GM18505 (cell line): Measurements from ENCODE around the gene GINS3.
A peak's percentile ranks its signal among the peaks of the same experiment; 100 is the strongest.

ENCODE experiments used
- ATAC-seq: cut with Tn5 transposase; IDR thresholded peaks from one replicate; pipeline ENCODE4 v1.9.1; 2021; ENCODE audit not compliant: unreplicated experiment
- POLR2A ChIP-seq: IDR thresholded peaks from 4 replicates; pipeline ENCODE4 v1.6.1; 2011; ENCODE audit warnings: borderline replicate concordance; ENCODE audit not compliant: insufficient read depth, insufficient read length; ENCODE audit errors: extremely low read depth

GINS3 gene

DNA sequence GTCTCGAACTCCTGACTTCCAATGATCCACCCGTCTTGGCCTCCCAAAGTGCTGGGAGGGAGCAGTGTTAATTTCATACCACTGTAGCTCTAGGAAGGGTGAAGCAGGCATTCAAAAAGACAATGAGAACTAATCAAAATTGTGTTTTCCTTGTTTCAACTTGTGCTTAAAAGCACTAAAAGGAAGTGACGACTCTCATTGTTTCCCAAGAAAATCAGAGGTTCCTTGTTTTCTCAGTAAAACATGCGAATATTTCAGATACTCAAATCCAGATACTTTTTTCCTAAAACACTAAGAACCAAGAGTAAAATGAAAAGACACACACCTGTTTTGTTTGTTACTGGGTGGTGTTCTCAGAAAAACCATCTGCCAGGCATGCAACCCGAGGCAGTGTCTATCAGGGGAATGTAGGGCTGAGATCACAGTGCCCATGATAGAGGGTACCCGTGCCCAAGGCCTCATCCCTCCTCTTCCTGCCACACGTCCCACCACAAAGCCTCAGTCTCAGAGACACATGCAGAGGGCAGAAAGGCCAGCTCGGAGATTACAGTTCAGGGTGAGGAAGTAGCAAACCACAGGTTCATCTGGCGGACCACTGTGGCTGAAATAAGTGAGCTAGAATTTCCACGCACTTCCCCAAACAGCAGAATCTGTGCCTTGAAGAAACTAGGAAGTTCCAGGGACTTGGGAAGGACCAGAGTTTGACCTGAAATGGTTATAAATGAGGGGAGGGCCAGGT is 33.7 kb downstream of the GINS3 start:
- ATAC-seq: peak; percentile 80
- TF ChIP-seq POLR2A: no peak

DNA sequence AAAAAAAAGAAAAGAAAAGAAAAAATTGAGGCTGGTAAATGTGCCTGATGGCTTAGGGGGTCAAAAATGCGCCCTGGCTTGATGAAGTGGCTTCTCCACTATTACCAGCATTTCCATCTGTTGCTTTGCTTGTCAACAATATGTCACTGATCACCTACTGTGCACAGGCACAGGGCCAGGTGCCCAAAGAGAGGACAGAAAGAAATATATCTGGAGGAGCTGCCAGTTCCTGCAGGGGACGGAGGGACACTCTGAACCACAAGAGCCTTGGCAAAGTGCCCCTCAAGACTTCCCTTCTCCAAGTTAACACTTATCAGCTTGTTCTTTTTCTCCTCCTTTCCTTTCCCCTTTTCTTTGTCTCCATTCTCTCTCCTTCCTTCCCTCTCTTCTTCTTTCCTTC is 34.7 kb downstream of the GINS3 start:
- ATAC-seq: no peak
- no peak for TF ChIP-seq POLR2A

DNA sequence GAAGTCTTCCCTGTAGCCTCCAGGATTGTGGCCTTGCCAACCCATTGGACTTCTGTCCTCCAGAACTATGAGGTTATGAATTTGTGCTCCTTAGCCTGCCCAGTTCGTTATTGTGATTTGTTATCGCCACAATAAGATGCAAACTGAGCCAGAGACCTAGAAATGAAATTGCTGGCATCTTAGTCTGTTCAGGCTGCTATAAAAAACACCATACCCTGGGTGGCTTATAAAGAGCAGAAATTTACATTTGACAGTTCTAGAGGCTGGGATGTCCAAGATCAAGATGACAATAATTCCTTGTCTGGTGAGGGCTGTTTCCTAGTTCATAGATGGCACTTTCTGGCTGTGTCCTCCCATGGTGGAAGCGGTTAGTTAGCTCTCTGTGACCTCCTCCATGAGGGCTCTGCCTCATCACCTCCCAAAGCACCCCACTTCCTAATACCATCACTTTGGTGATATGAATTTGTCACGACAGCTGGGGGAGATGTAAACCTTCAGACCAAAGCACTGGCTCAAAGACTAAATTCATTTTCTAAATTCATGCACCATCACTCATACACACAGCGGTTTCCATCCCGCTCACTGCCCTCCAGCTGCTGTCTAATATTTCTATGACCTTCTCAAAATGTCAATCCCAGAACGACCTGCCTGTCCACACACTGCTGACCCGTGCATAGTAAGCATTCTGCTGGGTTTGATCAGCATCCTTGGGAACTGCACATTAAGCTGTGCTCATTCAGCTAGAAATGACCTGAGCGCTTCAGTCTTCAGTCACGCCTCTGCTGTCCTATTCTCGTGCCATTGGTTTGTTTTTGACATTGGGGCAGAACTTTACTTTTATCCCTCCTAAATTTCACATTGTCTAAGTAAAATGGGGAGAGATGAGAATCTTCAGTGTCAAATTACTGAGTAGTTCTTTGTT is 36.6 kb downstream of the GINS3 start:
- no peak for TF ChIP-seq POLR2A

DNA sequence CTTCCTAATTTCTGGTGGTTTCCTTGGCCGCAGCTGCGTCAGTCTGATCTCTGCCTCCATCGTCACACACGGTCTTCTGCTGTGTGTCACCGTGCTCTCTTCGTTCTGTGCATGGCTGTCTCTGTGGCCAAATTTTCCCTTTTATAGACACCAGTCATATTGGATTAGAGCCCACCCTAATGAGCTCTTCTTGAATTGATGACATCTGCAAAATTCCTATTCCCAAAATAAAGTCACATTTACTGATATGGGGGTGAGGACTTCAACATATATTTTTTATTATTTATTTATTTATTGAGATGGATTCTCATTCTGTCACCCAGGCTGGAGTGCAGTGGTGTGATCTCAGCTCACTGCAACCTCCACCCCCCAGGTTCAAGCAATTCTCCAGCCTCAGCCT is 38.4 kb downstream of the GINS3 start:
- TF ChIP-seq POLR2A: no peak

More for the DNA sequence above, 36.6 kb downstream of the GINS3 start:
- no peak for ATAC-seq

DNA sequence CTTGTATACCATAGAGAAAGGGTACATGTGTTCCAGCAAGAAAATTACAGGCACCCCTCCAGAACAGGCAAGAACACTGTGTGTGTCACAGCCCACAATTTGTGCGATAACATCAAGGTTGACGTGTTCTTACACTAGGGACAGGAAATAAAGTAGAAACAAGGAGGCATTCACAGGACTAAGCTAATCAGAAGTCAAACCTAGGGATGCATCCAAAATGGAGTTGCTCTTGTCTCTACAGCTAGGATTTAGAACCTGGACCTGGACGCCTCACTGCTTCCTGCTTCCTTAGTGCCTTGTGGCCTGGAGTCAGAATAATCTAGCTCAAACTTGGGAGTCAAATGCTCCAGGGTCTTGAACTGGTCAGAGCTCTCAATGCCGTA is 41.3 kb downstream of the GINS3 start:
- ATAC-seq: no peak

More for the DNA sequence above, 38.4 kb downstream of the GINS3 start:
- ATAC-seq: no peak

DNA sequence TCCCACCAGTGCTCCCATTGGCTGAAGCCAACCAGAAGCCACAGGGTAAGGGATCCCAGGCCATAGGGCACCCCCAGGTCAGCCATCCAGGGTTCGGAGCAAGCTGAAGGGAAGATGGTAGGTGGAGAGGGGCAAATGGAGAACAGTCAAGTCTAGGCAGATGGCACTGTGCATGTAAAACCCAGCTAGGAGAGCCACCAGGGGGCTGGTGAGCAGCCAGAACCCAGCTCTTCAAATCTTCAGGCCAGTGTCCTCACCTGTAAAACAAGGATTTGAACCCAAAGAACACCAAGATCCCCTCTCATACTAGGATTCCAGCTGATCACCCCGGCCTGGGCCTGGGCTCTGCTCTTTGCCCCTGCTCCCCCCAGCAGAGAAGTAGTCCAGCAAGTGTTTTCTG is 43.5 kb downstream of the GINS3 start:
- no peak for TF ChIP-seq POLR2A
- ATAC-seq: no peak

More for the DNA sequence above, 41.3 kb downstream of the GINS3 start:
- TF ChIP-seq POLR2A: no peak

DNA sequence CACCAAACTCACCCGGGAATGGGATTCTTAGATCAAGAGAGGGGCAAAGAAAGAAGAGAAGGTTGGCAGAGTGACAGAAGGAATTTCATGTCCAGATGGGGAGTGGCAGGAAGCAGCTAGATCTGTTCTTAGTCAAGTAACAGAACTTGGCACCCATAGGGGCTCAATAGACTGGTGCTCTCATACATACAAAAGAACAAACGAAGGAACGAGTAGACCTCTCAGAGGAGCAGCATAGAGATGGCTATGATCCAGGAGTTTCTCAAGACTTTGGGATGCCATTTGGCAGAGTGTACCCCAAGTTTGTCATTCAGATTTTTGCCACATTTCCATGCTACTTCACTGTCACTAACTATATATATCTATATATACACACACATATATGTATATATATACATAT is 47.9 kb downstream of the GINS3 start:
- no peak for ATAC-seq
- TF ChIP-seq POLR2A: no peak

DNA sequence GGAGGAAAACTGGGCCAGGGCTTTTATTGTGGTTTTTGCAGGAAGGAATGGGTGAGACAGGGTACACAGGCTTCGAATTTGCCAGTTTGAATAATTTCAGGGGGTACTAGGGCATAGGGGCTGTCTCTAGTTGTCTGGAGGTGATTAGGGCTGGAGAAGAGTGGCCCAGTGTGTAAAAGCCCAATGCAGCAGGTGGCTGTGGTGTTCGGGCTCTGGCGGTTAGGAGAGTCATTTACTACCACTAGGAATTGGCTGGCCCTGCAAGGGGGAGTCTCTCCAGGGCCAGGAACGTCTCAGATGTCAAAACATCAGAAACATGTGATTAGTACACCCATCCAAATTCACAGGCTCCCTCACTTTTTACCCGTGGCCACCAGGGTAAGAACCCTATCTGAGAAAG is 50.3 kb downstream of the GINS3 start:
- ATAC-seq: no peak
- no peak for TF ChIP-seq POLR2A

DNA sequence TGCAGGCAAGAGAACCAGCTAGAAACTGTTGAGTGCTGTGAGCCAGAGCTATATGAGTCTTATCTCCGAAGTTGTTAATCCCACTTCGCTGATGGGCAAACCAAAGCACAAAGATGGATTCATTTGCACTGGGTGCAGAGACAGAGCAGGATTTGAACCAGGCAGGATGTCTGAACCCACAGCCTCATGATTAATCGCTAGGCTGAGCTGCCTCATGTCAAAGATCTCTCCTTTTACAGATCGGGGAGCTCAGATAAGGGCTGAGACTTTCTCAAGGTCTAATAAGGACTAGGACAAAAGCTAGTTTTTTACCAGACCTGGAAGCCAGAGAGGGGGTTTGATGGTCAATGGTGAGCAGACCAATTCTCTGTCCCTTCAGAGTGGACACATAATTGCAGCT is 51.5 kb downstream of the GINS3 start:
- no peak for TF ChIP-seq POLR2A
- no peak for ATAC-seq

DNA sequence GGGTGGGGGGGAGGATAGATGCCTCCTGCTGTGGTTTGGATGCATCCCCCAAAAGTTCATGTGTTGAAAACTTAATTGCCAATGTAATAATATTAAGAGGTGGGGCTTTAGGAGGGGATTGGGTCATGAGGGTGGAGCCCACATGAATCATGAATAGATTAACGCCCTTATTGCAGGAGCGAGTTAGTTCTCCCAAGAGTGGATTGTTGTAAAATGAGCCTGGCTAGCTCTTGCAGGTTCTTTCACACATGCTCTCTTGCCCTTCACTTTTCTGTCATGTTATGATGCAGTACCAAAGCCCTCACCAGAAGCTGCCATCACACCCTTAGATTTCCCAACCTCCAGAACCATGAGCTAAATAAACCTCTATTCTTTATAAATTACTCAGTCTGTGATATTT is 52.0 kb downstream of the GINS3 start:
- no peak for TF ChIP-seq POLR2A
- no peak for ATAC-seq

DNA sequence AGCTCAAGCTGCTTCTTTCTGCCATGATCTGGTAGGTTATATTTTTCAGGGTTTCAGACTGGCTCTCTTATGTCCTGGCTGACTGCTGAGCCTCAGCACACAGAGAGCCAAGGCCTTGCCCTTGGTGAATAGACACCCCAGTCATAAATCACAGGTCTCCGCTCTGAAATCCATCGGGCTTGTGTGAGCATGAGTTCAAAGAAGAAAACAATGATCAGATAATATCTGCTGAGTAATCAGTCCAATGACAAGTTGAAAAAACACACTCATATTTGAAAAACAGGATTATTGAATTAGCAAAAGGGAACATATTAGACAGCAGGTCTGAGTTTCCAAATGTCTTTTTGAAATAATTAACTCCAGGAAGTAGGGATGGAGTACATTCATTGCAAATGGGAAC is 56.6 kb downstream of the GINS3 start:
- ATAC-seq: no peak
- TF ChIP-seq POLR2A: no peak

DNA sequence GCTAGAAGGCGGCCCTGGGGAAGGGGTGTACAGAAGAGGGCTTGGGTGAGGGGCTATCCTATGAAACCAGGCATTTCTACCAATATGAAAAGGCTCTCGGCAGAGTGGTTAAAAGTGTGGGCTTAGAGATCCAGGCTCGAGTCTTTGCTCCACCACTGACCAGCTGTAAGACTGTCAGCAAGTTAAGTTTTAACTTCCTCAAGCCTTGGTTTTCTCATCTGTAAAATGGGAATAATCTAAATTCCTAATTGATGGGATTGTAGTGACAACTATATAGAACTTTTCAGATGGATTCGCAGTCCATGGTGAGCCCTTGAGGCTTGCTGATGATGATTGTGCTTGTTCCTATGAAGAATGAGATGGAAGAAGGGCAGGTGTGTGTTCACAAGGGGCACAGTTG is 57.0 kb downstream of the GINS3 start:
- no peak for ATAC-seq
- TF ChIP-seq POLR2A: no peak

DNA sequence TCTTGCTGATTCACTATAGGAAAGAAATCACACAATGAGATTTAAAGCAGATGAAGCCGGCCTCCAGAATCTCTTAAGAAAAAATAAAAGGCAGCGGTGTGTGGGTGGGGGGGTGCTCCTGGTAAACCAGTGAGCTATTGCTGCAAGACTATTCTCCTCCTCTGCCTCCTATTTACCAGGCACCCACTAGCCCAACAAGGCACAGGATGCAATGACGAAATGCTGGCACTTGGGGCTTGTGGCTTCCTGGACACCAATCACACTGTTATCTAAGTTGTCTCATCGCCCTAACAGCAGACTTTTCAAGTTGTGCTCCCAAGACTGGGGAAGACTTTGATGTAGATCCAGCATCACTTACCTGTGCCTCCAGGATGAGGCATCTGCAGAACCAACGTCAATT is 57.5 kb downstream of the GINS3 start:
- no peak for TF ChIP-seq POLR2A
- no peak for ATAC-seq

DNA sequence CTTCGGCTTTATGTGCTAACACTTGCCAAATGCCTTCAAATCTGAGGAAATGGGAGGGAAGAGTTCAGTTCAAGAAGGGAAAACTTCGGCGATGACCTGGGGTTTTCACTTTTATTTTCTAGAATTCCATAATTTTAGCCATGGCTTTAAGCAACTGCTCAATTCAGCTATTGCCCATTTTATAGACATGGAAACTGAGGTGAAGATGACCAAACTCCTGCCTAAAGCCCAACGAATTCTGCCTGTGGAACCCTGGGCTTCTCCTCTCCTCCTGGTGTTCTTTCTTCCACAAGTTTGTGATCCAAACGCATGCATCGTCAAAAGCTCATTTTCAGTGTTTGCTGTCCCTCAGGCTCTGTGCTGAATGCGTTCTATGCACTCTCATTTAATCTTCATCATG is 58.3 kb downstream of the GINS3 start:
- no peak for ATAC-seq
- no peak for TF ChIP-seq POLR2A

DNA sequence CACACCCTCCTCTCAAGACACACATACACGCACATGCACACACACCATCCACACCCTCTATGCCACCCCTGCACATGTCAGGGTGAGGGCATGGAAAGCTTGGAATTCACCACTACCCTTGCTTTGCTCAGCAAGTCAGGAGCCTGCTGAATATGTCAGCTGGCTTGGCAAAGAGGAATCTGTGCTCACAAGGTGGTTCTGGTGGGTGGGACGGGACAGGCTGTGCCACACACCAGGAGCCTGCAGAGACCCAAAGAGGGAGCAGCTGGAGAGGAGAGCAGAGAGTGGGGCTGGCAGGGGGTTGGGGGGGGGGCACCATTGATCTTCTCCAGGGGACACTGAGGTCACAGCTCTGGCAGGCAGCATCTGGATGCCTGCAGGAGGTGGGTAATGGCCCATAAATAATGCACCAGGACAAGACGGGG is 59.0 kb downstream of the GINS3 start:
- TF ChIP-seq POLR2A: no peak

DNA sequence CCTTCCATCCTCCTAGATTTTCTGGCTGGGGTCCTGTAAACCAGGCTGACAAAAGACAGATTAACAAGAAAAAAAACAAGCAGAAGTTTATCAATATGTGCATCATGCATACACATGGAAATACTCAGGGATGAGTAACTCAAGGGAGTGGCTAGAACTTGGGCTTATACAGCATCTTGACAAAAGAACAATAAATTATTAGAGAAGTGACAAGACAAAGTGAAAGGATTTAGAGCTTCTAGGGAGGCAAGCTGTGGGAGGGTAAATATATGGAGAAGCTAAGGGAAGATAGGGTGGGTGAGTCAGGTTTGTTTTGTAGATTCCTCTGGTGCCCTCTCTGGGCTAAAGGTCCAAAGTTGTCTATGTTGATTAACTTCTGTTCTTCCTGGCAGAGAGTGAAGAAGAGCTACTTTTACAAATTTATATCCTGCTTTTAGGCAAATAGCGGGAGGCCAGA is 59.7 kb downstream of the GINS3 start:
- ATAC-seq: no peak
- no peak for TF ChIP-seq POLR2A

More for the DNA sequence above, 59.0 kb downstream of the GINS3 start:
- no peak for ATAC-seq
